Activated naive CD4-positive, alpha-beta T cell treated with anti-CD3 and anti-CD28 coated beads for 36 hours (primary cell): ENCODE measurements around the gene TRPV6. TPM values are rescaled to one million over a fixed set of nuclear protein-coding genes. Genes with fewer than 3 reads are reported as not detected.
A peak's percentile ranks its signal among the peaks of the same experiment; 100 is the strongest.

ENCODE experiments used
- CTCF ChIA-PET: fragments of 350-600 bp; sonication (Branson Sonifier 250); formaldehyde crosslinking; loops from one replicate; lab custom pipeline; 2021; ENCODE audit warnings: antibody characterized with exemption; lab: Charles Lee
- DNase-seq: peaks from one replicate; pipeline ENCODE4 v3.0.0-alpha.2; 2020
- H3K27ac Mint-ChIP-seq: one replicate; pipeline ENCODE4 v1.8.0; 2021; ENCODE audit warnings: mild to moderate bottlenecking, mixed read lengths
- H3K27me3 Mint-ChIP-seq: one replicate; pipeline ENCODE4 v1.8.0; 2021; ENCODE audit warnings: low read depth, mixed read lengths
- H3K36me3 Mint-ChIP-seq: one replicate; pipeline ENCODE4 v1.8.0; 2021; ENCODE audit warnings: low read depth, mixed read lengths
- H3K4me1 Mint-ChIP-seq: one replicate; pipeline ENCODE4 v1.8.0; 2021; ENCODE audit warnings: low read depth, mixed read lengths
- H3K4me3 Mint-ChIP-seq: one replicate; pipeline ENCODE4 v1.8.0; 2021; ENCODE audit warnings: mild to moderate bottlenecking, moderate library complexity, mixed read lengths
- H3K9me3 Mint-ChIP-seq: one replicate; pipeline ENCODE4 v1.8.0; 2021; ENCODE audit warnings: mixed read lengths
- intact Hi-C: fragments of 100-400 bp; cut with micrococcal nuclease; formaldehyde crosslinking; loops from one replicate; pipeline ENCODE4 v1.15.1; 2023
- total RNA-seq, 2 experiments: library from RNA; stranded (reverse); gene quantifications; one replicate each; pipeline ENCODE4 v1.2.3, GENCODE V29; 2021

The TRPV6 gene
- total RNA-seq, 2 experiments from 2014 or later = not detected

DNA sequence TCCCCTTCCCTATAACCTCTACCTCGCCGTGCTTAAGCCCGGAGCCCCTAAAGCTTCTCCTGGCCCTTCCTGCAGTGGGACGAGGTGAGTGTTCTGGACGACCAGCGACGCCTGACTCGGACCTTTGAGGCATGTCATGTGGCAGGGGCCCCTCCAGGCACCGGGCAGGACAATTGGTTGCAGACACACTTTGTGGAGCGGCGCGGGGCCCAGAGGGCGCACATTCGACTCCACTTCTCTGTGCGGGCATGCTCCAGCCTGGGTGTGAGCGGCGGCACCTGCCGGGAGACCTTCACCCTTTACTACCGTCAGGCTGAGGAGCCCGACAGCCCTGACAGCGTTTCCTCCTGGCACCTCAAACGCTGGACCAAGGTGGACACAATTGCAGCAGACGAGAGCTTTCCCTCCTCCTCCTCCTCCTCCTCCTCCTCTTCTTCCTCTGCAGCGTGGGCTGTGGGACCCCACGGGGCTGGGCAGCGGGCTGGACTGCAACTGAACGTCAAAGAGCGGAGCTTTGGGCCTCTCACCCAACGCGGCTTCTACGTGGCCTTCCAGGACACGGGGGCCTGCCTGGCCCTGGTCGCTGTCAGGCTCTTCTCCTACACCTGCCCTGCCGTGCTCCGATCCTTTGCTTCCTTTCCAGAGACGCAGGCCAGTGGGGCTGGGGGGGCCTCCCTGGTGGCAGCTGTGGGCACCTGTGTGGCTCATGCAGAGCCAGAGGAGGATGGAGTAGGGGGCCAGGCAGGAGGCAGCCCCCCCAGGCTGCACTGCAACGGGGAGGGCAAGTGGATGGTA, 21.5 kb downstream of the TRPV6 start:
- no peak overlapping the region for H3K4me3 Mint-ChIP-seq
- CTCF ChIA-PET = interaction anchor here (2.7 kb wide), 1 partner anchor 17 kb away, joined by 11 read pairs; no protein-coding TSS in a partner anchor
- no peak for DNase-seq
- peaks cover 5% of the 10 kb centered on the region for H3K4me1 Mint-ChIP-seq
- peaks cover 4% of the 10 kb centered on the region for H3K36me3 Mint-ChIP-seq
- H3K9me3 Mint-ChIP-seq = no peaks in the 10 kb centered on the region
- no peak overlapping the region for H3K27ac Mint-ChIP-seq
- intact Hi-C loops = no loop called here
- no peaks in the 10 kb centered on the region for H3K27me3 Mint-ChIP-seq

DNA sequence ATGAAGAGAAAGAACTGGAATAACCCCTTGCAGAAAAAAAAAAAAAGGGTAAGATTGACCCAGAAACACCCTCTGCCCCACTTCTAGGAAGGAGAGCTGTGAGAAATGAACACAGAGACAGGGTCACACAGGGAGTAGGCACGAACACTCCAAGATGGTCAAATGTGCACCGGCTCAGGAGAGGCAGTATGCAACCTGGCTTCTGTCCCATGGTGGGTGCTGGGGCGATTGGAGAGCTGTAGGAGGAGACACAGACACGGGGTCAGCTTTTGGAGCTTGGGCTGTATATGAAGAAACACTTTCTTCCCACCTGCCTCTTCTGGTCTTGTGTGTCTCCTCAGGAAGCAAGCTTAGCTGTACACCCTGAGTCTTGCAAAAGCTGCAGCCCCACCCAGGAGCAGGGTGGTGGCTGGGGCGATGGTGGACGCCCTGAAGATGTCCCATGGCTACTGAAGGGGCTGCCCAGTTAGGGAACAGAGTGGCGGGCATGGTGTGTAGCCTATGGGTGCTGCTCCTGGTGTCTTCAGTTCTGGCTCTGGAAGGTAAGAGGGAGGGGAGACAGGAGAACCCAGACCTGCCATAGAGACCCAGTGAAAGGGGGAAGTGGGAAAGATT, 22.7 kb downstream of the TRPV6 start:
- no peak overlapping the region for H3K4me3 Mint-ChIP-seq
- CTCF ChIA-PET = interaction anchor here (0.7 to 1.7 kb wide), 5 partner anchors 10 to 353 kb away, joined by 3 to 5 read pairs (median 4); no protein-coding TSS in a partner anchor

DNA sequence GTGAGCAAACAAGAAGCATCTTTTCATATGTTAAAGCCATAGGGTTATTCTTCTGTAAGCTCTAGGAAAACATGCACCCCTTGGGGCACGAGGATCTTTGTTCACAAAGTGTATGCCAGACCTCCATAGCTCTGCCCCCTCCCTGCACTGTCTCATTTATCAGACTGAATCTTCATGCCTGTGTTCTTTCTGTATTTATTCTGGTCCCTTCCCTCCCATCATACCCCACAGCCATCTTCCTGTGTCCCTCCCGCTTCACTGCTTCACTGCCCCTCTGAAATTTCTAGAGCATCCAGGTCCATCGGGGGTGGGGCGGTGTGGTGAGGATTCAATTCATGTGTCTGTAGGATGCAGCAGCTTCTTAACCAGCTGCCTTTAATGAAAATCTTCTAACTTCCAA, 23.2 kb downstream of the TRPV6 start:
- intact Hi-C loops = no loop called here
- no peak overlapping the region for H3K27ac Mint-ChIP-seq
- no peaks in the 10 kb centered on the region for H3K27me3 Mint-ChIP-seq
- CTCF ChIA-PET = interaction anchor here (0.7 to 1.7 kb wide), 5 partner anchors 11 to 471 kb away, joined by 3 to 5 read pairs (median 4); no protein-coding TSS in a partner anchor
- H3K4me1 Mint-ChIP-seq = peaks cover 11% of the 10 kb centered on the region
- DNase-seq = no peak
- H3K9me3 Mint-ChIP-seq = no peaks in the 10 kb centered on the region
- peaks cover 4% of the 10 kb centered on the region for H3K36me3 Mint-ChIP-seq
- no peak overlapping the region for H3K4me3 Mint-ChIP-seq

More for the DNA sequence above, 22.7 kb downstream of the TRPV6 start:
- H3K27me3 Mint-ChIP-seq = no peaks in the 10 kb centered on the region
- no peak overlapping the region for H3K27ac Mint-ChIP-seq
- no peak for DNase-seq
- intact Hi-C loops = no loop called here
- H3K9me3 Mint-ChIP-seq = no peaks in the 10 kb centered on the region
- peaks cover 4% of the 10 kb centered on the region for H3K36me3 Mint-ChIP-seq
- H3K4me1 Mint-ChIP-seq = peaks cover 8% of the 10 kb centered on the region

DNA sequence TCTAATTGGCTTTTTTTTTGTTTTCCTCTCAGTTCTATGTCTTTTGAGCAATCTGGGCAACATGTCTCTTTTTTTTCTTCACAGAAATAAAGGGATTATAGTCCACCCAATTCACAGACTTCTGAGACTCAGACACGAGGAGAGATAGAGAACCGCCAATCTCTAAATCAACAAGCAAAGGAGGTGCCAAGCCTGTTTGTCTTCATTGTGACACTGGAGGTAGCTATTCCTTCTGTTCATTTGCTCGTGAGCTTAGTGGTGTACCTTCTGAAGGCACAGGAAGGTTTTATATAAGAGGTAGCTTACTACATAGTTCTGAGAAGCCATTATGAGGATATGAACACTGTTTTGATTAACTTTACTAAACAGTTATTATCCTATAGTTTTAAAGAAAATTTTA, 24.6 kb downstream of the TRPV6 start:
- no peak overlapping the region for H3K27ac Mint-ChIP-seq
- no peak overlapping the region for H3K4me3 Mint-ChIP-seq
- DNase-seq = no peak
- CTCF ChIA-PET = interaction anchor here (0.6 to 1.9 kb wide), 7 partner anchors 9 to 470 kb away, joined by 3 to 5 read pairs (median 4); no protein-coding TSS in a partner anchor
- H3K36me3 Mint-ChIP-seq = peaks cover 2% of the 10 kb centered on the region
- intact Hi-C loops = no loop called here
- peaks cover 19% of the 10 kb centered on the region for H3K4me1 Mint-ChIP-seq
- H3K9me3 Mint-ChIP-seq = no peaks in the 10 kb centered on the region
- H3K27me3 Mint-ChIP-seq = no peaks in the 10 kb centered on the region

DNA sequence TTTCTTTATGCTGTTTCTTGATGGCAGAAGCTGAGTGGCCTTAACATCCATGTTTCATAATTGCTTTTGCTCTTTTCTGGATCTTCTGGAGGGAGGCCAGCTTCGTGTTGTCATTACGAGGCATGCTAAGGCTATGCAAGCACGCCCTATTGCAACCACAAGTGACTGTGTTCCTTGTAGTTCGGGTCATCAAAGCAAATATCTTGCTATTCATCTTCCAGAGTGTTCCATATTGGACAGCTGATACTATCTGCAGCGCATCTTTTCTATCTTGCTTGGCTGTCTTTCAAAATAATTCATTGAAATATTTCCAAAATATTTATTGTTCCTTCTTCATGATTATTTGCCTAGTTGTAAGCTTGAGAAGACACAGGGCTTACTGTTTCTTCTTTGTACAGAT, 25.7 kb downstream of the TRPV6 start:
- Mint-ChIP-seq H3K9me3 (no peaks in the 10 kb centered on the region), H3K36me3 (peaks cover 2% of the 10 kb centered on the region), H3K27me3 (no peaks in the 10 kb centered on the region), H3K27ac (no peak overlapping the region), H3K4me3 (no peak overlapping the region), H3K4me1 (peaks cover 21% of the 10 kb centered on the region)
- CTCF ChIA-PET = interaction anchor here (0.8 to 1.9 kb wide), 6 partner anchors 8 to 408 kb away, joined by 3 to 7 read pairs (median 4); no protein-coding TSS in a partner anchor
- intact Hi-C loops = no loop called here
- DNase-seq = no peak

DNA sequence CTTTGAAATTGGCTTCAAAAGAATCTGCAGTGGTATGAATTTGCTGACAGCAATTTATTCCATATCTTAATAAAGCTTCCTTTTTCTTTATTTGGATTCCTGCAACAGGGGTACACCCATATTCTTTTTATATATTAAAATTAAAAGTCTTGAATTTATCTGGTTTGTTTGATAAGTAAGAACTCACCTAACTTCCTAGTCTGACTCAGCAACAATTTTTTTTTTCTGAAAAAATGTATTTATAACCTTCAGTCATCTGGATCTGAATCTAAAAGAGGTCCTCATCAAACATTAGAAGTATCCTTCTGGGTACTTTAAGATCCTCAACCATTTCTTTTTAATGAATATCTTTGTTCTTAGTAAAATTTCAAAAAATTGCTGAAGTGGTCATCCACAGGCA, 26.1 kb downstream of the TRPV6 start:
- H3K36me3 Mint-ChIP-seq = peaks cover 2% of the 10 kb centered on the region
- no peaks in the 10 kb centered on the region for H3K27me3 Mint-ChIP-seq
- CTCF ChIA-PET = interaction anchor here (1.3 to 1.9 kb wide), 3 partner anchors 21 to 408 kb away, joined by 4 to 7 read pairs (median 5); no protein-coding TSS in a partner anchor
- intact Hi-C loops = no loop called here
- no peaks in the 10 kb centered on the region for H3K9me3 Mint-ChIP-seq
- H3K27ac Mint-ChIP-seq = no peak overlapping the region
- DNase-seq = no peak
- no peak overlapping the region for H3K4me3 Mint-ChIP-seq
- H3K4me1 Mint-ChIP-seq = peaks cover 21% of the 10 kb centered on the region

DNA sequence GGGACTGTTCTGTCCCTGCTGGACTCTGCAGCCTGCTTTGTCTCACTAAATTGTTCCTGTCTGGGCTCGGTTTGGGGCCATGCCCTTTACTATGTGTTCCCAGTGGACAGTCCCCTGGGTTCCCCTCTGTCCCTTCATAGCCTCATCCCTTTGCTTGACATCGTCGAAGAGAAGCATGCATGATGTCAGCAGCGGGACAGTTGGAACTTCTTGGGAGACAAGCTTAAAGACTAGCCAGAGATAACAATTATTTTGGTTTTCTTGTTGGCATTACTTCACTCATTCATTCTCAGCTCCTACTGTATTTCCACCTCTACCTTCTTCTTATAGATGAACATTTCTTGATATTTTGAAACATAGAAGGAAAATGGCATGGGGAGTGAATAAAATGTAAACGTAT, 27.9 kb downstream of the TRPV6 start:
- Mint-ChIP-seq H3K9me3 (no peaks in the 10 kb centered on the region), H3K36me3 (peaks cover 2% of the 10 kb centered on the region), H3K27ac (no peak overlapping the region), H3K27me3 (no peaks in the 10 kb centered on the region), H3K4me3 (peak overlapping the region; percentile 19), H3K4me1 (peaks cover 23% of the 10 kb centered on the region)
- DNase-seq = no peak
- intact Hi-C loops = no loop called here
- CTCF ChIA-PET = interaction anchor here (1.0 to 1.7 kb wide), 2 partner anchors 9 to 15 kb away, joined by 3 to 6 read pairs; no protein-coding TSS in a partner anchor

DNA sequence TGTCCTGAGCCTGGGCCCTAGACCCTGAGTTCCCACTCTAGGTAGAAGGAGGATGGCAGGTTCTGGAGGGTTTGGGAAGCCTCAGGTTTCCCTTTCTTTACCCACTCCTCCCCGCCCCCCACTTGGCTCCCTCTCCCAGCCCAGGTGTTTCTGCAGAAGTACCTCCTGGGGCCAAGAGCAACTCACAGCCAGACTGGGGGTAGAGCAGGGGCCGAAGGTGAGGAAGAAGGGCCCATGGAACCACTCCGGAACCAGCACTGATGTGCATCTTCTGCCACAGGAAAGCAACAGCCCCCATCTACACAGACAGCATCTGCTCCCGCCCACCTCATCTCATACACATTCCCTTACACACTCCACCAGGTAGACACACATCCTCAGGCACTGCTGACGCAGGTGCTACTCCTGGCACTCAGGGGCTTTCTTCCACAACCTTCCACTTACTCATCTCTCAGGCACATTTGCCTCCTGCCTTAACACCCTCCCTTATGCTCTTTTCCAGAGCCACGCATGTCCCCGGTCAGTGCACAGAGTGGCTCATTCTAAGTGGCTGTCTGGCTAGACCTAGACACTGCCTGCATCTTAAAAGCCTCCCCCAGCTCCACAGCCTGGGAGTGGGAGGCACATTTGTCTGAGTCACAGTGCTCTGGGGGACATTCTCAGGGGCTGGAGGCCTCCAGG, 28.8 kb downstream of the TRPV6 start:
- CTCF ChIA-PET = interaction anchor here (1.0 to 3.1 kb wide), 6 partner anchors 16 to 153 kb away, joined by 3 to 24 read pairs (median 4); no protein-coding TSS in a partner anchor
- DNase-seq = peak; percentile 20
- Mint-ChIP-seq H3K9me3 (no peaks in the 10 kb centered on the region), H3K36me3 (no peaks in the 10 kb centered on the region), H3K27ac (peak overlapping the region; percentile 9), H3K27me3 (no peaks in the 10 kb centered on the region), H3K4me1 (peaks cover 25% of the 10 kb centered on the region), H3K4me3 (peak overlapping the region; percentile 52)
- intact Hi-C loops = no loop called here

DNA sequence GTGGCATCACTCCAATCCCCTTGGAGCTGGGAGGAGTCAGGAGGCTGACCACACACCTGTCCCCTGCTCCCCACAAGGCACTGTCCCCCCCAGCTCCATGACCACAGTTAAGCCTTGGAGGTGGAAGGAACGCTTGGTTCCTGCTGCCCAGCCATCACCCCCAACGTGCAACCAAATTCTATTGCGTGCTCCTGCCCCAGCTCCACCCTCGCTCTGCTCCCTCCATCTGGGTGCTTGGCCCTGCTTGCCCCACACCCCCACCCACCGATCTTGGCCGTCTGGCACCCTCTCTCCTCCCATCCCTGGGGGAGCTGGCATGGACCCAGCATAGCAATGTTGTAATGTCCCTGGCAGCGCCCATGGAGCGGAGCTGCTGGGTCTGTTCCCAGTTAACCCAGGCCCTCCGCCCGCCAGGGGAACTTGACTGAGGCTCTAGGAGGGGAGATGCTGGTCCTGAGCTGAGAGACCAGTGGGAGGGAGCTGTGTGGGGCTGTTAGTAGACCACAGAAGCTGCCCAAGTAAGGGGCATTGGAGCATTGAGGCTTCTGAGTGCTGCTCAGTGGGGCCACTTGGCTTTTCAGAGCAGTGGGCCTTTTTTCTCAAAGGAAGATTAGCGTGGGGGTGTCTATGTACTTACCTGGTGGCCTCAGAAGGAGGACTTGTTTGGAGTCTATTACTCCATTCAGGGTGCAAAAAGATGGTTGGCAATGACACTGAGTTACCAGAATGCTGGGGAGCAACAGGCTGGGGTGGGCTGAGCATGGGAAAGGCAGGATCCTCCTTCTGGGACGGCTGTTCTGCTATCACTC, 29.6 kb downstream of the TRPV6 start:
- intact Hi-C loops = loop anchor here (2.0 kb wide), 2 partner anchors 321 to 433 kb away; partner anchors contain the start of gene CASP2
- Mint-ChIP-seq H3K4me1 (peaks cover 30% of the 10 kb centered on the region), H3K4me3 (peak overlapping the region; percentile 73), H3K36me3 (no peaks in the 10 kb centered on the region), H3K9me3 (no peaks in the 10 kb centered on the region), H3K27me3 (no peaks in the 10 kb centered on the region), H3K27ac (peak overlapping the region; percentile 16)
- DNase-seq = no peak
- CTCF ChIA-PET = interaction anchor here (0.6 to 3.1 kb wide), 10 partner anchors 10 to 552 kb away, joined by 3 to 24 read pairs (median 5); no protein-coding TSS in a partner anchor

DNA sequence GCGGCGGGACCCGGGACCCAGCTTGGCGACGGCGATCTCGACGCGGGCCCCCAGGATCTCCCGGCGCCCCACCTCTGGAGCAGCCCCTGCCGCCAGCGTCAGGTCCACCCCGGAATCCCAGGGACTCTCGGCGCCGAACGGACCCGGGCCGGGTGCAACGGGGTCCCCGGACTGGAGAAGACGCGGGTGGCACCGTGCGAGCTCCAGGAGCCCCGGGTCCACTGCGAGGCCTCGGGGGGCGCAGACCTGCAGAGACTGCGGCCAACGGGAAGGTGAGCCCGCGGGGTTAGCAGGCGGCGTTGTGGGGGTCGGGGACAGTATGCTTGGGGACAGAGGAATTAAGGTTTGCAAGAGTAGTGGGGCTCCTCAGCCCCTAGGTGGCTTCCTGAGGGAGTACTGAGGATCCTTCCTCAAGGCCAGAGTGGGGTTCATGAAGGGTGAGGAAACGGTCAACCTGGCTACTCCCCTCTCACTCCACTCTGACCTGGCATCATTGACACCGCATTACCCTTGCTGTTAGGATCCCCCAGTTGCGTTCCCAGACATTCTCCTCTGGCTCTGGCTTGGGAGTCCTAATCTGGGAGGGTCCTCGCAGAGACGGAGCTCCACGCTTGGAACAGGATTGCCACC, 30.3 kb downstream of the TRPV6 start:
- H3K4me3 Mint-ChIP-seq = peak overlapping the region; percentile 73
- peaks cover 37% of the 10 kb centered on the region for H3K4me1 Mint-ChIP-seq
- CTCF ChIA-PET = interaction anchor here (0.6 to 3.1 kb wide), 13 partner anchors 11 to 551 kb away, joined by 3 to 24 read pairs (median 4); no protein-coding TSS in a partner anchor
- no peak for DNase-seq
- H3K27ac Mint-ChIP-seq = no peak overlapping the region
- intact Hi-C loops = loop anchor here (2.0 kb wide), 2 partner anchors 320 to 434 kb away; partner anchors contain the start of gene CASP2
- H3K9me3 Mint-ChIP-seq = no peaks in the 10 kb centered on the region
- no peaks in the 10 kb centered on the region for H3K36me3 Mint-ChIP-seq
- no peaks in the 10 kb centered on the region for H3K27me3 Mint-ChIP-seq
